ENCODE results near the gene DMAC2L.

DNA sequence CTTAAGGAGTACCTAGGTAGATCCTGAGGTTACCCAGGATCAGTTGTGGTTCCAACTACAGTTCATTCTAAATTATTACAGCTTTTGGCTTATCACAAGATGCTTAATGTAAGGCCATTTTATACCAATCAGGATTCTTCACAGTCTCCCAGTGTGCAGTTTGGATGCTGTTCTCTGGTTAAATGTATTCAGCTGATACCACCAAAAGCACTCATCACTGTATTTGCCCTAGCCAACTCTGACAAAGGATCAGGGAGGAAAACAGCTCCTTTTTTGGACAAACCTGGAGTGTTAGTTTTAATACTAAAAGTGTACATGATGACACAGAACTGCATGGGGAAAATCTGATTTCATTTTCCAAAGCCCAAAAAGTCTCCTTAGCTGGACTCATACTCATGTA lies 19.5 kb downstream of the DMAC2L start:
- TF ChIP-seq, protein P1, sequence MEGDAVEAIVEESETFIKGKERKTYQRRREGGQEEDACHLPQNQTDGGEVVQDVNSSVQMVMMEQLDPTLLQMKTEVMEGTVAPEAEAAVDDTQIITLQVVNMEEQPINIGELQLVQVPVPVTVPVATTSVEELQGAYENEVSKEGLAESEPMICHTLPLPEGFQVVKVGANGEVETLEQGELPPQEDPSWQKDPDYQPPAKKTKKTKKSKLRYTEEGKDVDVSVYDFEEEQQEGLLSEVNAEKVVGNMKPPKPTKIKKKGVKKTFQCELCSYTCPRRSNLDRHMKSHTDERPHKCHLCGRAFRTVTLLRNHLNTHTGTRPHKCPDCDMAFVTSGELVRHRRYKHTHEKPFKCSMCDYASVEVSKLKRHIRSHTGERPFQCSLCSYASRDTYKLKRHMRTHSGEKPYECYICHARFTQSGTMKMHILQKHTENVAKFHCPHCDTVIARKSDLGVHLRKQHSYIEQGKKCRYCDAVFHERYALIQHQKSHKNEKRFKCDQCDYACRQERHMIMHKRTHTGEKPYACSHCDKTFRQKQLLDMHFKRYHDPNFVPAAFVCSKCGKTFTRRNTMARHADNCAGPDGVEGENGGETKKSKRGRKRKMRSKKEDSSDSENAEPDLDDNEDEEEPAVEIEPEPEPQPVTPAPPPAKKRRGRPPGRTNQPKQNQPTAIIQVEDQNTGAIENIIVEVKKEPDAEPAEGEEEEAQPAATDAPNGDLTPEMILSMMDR (IDR thresholded peaks at IDR 0.05) = no peak
- TF ChIP-seq SIN3A (IDR thresholded peaks at IDR 0.05; ENCODE audit: borderline replicate concordance, low read depth, low read length) (no peak), YY1 (IDR thresholded peaks at IDR 0.05; ENCODE audit: low read depth) (no peak)

Measured in SK-N-SH (cell line).